Right lobe of liver (tissue), 4 donors: ENCODE results near the gene GLT1D1.

Experiments
- POLR2A ChIP-seq: fragments of 450-650 bp; IDR thresholded peaks from one replicate; pipeline ENCODE4 v1.6.1; 2017; ENCODE audit warnings: antibody characterized with exemption, mild to moderate bottlenecking
- TF ChIP-seq, protein P1 (sequence below), 4 donors: fragments of 200-600 bp in 3 of 4; fragments of 450-650 bp in 1 of 4; IDR thresholded peaks; one replicate each; pipeline versions ENCODE4 v1.5.1 to v1.8.0; 2016 to 2022; ENCODE audit warnings: antibody characterized with exemption in 4 of 4, mild to moderate bottlenecking in 2 of 4
- donor health status: DM: no; HTN: no; CAD: no.
- donor health status: DM: no; HTN: no; CAD: no.
- donor health status: DM: no; HTN: yes; CAD: no.

DNA sequence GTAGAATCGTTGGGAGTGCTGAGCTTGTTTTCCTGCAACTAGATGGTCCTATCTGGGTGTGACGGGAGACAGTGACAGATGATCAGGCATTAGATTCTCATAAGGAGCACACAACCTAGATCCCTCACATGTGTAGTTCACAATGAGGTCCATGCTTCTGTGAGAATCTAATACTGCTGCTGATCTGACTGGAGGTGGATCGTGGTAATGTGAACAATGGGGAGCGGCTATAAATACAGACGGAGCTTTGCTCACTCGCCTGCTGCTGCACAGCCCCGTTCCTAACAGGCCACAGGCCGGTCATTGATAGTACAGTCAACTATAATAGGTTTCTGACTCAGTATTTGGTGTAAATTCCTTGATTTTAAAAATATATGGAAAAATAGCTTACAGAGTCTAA lies 138.8 kb downstream of the GLT1D1 start:
- TF ChIP-seq POLR2A: no peak
- TF ChIP-seq, protein P1, sequence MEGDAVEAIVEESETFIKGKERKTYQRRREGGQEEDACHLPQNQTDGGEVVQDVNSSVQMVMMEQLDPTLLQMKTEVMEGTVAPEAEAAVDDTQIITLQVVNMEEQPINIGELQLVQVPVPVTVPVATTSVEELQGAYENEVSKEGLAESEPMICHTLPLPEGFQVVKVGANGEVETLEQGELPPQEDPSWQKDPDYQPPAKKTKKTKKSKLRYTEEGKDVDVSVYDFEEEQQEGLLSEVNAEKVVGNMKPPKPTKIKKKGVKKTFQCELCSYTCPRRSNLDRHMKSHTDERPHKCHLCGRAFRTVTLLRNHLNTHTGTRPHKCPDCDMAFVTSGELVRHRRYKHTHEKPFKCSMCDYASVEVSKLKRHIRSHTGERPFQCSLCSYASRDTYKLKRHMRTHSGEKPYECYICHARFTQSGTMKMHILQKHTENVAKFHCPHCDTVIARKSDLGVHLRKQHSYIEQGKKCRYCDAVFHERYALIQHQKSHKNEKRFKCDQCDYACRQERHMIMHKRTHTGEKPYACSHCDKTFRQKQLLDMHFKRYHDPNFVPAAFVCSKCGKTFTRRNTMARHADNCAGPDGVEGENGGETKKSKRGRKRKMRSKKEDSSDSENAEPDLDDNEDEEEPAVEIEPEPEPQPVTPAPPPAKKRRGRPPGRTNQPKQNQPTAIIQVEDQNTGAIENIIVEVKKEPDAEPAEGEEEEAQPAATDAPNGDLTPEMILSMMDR (IDR thresholded peaks at IDR 0.05): no peak
